ENCODE results near the gene GIT2.

DNA sequence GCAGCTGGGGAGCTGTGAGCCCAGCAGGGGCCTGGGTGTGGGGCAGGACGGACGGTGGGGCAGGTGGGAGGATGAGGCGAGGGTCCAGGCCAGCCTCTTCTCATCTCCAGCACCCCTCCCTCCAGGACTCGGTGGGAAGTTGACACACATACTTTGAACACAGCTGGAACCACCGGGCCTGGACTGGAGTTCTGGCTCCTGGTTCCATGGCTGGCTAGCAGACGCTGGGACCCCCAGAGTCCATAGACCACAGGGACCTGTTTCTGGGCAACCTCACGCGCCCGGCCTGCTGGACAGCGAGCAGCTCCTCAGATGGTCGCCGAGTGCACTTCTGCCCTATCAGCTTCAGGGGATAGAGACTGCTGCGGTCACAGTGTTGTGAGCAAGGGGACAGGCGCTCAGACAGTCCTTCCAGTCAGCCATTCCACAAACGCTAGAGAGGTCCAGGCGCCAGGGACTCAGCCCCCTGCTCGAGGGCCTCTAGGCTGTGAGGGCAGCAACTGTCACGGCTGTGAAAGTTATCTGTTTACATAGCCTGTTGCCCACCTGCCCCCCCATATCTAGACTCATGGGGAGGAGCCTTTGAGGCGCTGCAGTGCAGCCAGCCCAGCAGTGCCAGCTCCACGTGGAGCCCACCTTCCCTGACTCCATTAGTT is 70.9 kb downstream of the GIT2 start:
- TF ChIP-seq, protein P1, sequence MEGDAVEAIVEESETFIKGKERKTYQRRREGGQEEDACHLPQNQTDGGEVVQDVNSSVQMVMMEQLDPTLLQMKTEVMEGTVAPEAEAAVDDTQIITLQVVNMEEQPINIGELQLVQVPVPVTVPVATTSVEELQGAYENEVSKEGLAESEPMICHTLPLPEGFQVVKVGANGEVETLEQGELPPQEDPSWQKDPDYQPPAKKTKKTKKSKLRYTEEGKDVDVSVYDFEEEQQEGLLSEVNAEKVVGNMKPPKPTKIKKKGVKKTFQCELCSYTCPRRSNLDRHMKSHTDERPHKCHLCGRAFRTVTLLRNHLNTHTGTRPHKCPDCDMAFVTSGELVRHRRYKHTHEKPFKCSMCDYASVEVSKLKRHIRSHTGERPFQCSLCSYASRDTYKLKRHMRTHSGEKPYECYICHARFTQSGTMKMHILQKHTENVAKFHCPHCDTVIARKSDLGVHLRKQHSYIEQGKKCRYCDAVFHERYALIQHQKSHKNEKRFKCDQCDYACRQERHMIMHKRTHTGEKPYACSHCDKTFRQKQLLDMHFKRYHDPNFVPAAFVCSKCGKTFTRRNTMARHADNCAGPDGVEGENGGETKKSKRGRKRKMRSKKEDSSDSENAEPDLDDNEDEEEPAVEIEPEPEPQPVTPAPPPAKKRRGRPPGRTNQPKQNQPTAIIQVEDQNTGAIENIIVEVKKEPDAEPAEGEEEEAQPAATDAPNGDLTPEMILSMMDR (conservative IDR thresholded peaks at IDR 0.05 in 1 of 2, IDR thresholded peaks at IDR 0.05 in 1 of 2; ENCODE audit: extremely low read depth in 1 of 2, insufficient read depth in 1 of 2, low read depth in 1 of 2, low read length in 2 of 2), result no peak
- no peak for TF ChIP-seq EZH2 (IDR thresholded peaks at IDR 0.05; ENCODE audit: borderline replicate concordance, low read length)
